Measurements from ENCODE around the gene TSPAN18.

TSPAN18 gene

DNA sequence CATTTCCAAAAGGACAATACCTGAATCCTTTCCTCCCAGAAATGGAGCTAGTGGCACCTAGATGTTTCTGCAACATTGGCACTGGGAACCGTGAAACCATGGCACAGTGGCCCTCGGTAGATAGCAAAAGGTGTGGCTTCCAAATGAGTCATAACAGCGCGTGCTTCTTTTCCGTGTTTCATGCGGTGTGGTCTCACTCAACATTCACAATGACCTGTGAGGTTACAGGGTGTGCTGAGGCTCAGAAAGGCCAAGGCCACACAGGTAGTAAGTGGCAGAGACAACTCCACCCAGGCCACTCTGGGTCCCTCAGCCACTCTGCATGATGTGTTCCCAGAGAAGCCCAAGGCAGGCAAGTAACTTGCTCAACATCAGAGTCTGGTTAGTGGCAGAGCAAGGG, 156.5 kb downstream of the TSPAN18 start:
- no peak overlapping the region for H3K4me3 ChIP-seq (ENCODE audit: low read depth, low read length)
- TF ChIP-seq, protein P1, sequence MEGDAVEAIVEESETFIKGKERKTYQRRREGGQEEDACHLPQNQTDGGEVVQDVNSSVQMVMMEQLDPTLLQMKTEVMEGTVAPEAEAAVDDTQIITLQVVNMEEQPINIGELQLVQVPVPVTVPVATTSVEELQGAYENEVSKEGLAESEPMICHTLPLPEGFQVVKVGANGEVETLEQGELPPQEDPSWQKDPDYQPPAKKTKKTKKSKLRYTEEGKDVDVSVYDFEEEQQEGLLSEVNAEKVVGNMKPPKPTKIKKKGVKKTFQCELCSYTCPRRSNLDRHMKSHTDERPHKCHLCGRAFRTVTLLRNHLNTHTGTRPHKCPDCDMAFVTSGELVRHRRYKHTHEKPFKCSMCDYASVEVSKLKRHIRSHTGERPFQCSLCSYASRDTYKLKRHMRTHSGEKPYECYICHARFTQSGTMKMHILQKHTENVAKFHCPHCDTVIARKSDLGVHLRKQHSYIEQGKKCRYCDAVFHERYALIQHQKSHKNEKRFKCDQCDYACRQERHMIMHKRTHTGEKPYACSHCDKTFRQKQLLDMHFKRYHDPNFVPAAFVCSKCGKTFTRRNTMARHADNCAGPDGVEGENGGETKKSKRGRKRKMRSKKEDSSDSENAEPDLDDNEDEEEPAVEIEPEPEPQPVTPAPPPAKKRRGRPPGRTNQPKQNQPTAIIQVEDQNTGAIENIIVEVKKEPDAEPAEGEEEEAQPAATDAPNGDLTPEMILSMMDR (IDR thresholded peaks at IDR 0.05; ENCODE audit: insufficient read depth, low read depth, low read length, missing control alignments) = no peak
- peak; percentile 14 for DNase-seq (ENCODE audit: low read depth)

DNA sequence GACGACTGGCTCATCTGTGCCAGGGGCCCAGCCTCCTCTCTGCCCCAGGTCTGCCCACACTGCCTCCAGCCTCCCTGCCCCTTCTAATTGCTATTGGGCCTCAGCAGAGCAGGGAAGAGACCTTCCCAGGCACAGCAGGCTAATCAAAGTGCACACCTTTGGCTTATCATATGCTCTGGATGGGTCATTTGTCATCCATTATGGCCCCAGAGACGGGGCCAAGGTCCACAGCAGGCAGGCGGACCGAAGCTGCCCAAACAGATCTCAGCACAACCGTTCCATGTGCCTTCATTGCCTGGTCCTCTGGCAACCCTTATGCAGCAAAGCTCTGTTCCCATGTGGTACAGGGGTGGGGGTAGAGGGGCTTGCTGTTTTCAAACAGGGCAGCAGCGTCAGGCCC, 157.3 kb downstream of the TSPAN18 start:
- no peak overlapping the region for H3K4me3 ChIP-seq (ENCODE audit: low read depth, low read length)
- DNase-seq (ENCODE audit: low read depth) = no peak
- TF ChIP-seq, protein P1 (IDR thresholded peaks at IDR 0.05; ENCODE audit: insufficient read depth, low read depth, low read length, missing control alignments) = no peak

DNA sequence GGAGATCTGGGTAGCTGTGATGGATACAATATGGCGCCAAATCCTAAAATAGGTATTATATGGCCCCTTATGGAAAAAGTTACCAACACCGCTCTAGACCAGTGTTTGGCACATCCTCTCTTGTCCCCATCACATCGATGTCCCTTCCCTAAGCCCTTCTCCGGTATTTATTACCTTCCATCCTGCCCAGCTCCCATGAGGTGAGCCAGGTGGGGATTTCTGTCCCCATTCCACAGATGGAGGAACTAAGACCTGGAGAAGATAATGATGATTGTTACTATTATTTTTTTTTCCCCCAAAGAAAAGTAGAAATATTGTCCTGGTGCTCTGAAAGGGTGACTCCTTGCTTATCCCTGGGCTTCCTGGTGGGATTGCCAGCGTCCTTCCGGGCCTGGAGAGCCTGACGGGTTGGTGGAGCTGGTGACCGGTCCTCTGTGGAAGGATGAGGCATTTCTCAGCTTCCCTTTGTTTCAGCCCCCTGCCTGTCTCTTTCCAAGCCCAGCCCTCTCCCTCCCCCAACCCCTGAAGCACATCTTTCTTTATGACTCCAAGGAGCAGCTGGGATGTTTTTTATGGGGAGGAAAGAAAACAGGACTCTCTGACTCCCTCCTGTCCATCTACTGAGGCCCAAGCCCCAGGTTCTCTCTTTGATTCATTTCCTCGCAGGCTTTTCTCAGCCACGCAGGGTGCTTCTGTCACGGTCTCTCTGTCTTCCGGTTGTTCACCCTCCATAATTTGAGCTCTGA, 158.5 kb downstream of the TSPAN18 start:
- TF ChIP-seq, protein P1 (IDR thresholded peaks at IDR 0.05; ENCODE audit: insufficient read depth, low read depth, low read length, missing control alignments) = no peak
- no peak overlapping the region for H3K4me3 ChIP-seq (ENCODE audit: low read depth, low read length)
- no peak for DNase-seq (ENCODE audit: low read depth)

DNA sequence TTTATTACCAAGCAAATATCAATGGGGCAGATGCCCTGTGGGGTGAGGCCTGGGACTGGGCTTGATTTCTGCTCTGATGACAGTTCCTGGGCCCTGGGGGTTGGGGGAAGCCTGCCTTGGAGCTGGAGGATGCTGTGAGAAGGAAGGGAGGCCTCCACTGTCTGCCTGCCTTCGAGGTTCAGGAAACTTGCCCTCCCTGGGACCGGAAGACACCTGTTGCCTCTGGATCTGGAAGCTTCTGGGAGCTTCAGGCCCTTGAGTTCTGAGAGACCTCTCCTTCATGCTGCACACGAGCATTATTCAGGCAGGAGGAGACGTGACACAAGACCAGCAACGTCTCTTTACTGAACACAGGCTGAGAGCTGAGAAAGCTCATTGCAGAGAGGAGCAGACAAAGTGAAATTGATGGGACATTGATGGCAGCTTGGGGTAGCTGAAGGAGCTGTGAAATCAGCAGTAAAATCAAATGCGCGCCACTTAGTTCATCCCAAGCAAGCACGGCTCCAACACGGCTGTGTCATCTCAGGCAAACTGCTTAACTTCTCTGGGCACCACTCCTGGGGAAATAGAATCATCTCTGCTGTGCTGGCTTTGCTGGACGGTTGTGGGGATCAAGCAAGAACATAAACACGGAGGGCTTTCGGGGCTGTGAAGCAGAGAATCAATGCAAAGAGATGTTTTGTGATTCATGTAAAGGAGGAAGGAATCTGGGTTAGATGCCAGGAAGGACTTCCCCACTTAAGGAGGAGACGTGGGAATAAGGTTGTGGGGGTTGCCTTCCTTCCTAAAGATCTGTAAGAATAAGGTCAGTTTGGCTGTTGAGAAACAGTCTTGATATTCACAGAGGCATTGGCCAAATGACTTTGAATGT, 159.4 kb downstream of the TSPAN18 start:
- H3K4me3 ChIP-seq (ENCODE audit: low read depth, low read length) = no peak overlapping the region
- no peak for DNase-seq (ENCODE audit: low read depth)
- TF ChIP-seq, protein P1 (IDR thresholded peaks at IDR 0.05; ENCODE audit: insufficient read depth, low read depth, low read length, missing control alignments) = no peak

DNA sequence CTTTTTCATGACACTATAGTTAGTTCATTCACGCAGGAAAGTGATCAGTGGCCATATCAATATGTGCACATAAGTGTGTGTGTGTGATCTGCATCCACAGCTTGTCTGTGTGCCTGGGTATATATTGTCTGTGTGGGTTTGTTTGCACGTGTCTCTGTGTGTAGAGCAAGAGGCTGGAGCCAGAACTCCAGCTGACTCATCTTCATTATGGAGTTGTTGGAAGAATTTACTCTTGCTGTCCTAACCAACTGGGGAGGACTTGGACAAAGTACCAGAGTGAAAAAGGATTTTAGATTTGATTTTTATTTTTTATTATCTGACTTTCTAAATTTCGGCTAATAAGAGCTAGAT, 160.0 kb downstream of the TSPAN18 start:
- DNase-seq (ENCODE audit: low read depth) = no peak
- TF ChIP-seq, protein P1 (IDR thresholded peaks at IDR 0.05; ENCODE audit: insufficient read depth, low read depth, low read length, missing control alignments) = no peak
- no peak overlapping the region for H3K4me3 ChIP-seq (ENCODE audit: low read depth, low read length)

DNA sequence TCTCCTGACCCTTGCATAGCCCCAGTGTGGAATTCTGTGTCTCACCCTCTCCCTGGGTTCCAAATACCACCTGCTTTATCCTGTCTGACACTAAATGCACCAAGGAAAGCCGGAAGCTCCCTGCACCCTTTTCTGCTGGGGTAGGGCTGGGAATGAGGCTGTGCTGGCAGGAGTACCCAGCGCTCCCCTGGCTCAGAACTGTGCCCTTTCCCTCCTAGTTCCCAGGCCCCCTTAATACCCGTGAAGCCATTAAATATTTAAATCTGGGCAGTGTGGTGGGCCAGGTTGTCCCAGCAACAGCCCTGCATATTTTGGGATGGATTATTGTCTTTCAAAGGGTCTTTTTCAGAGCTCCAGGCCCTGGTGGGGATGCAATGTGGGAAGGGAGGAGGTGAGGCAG, 160.9 kb downstream of the TSPAN18 start:
- no peak for DNase-seq (ENCODE audit: low read depth)
- H3K4me3 ChIP-seq (ENCODE audit: low read depth, low read length) = no peak overlapping the region
- TF ChIP-seq, protein P1 (IDR thresholded peaks at IDR 0.05; ENCODE audit: insufficient read depth, low read depth, low read length, missing control alignments) = no peak

All from GM12865 (cell line).